ENCODE results near the gene TBC1D32.

DNA sequence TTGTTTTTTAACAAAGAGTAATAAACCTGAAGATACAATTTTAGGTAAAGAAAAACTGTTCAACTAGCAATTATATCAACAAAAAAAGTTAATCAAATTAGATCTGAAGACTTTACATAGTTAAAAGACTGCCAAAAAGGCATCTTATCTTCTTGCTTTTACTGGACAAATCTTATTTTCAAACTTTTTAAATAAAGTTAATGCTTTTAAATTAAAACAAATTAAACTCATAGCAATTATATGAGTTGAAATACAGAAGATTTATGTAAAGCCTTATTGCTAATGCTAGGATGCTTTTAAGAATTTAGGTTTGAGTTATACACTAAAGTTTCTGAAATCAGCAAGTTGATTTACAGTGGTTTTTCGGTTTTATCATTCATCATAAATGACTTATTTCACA is 227.3 kb downstream of the TBC1D32 start:
- TF ChIP-seq POLR2AphosphoS5 (IDR thresholded peaks at IDR 0.05) (no peak), POLR2A (IDR thresholded peaks at IDR 0.05) (no peak), EP300 (IDR thresholded peaks at IDR 0.05; ENCODE audit: low read depth) (no peak)
- TF ChIP-seq, protein P1, sequence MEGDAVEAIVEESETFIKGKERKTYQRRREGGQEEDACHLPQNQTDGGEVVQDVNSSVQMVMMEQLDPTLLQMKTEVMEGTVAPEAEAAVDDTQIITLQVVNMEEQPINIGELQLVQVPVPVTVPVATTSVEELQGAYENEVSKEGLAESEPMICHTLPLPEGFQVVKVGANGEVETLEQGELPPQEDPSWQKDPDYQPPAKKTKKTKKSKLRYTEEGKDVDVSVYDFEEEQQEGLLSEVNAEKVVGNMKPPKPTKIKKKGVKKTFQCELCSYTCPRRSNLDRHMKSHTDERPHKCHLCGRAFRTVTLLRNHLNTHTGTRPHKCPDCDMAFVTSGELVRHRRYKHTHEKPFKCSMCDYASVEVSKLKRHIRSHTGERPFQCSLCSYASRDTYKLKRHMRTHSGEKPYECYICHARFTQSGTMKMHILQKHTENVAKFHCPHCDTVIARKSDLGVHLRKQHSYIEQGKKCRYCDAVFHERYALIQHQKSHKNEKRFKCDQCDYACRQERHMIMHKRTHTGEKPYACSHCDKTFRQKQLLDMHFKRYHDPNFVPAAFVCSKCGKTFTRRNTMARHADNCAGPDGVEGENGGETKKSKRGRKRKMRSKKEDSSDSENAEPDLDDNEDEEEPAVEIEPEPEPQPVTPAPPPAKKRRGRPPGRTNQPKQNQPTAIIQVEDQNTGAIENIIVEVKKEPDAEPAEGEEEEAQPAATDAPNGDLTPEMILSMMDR (IDR thresholded peaks at IDR 0.05): no peak
